Measurements from ENCODE around the gene CALML3. TPM values are rescaled to one million over a fixed set of nuclear protein-coding genes. Genes with fewer than 3 reads are reported as not detected.
A peak's percentile ranks its signal among the peaks of the same experiment; 100 is the strongest.

The CALML3 gene
- total and polyA plus RNA-seq, 2 of the 13 experiments (the other 11 are each of a cell fraction or from before 2014, with no cell fraction given), result not detected

- 0 out of 2 replicates have a peak, but pooled peaks have one; percentile 13 for TF ChIP-seq ZSCAN12 (CRISPR knock-in tag; IDR thresholded peaks at IDR 0.05)
- TF ChIP-seq EP300 (IDR thresholded peaks at IDR 0.05; ENCODE audit: low read depth in 2 of 2, low read length in 2 of 2), result peak in 1 of 2 experiments; percentile 90; a peak in 2 of 4 replicates
- peak; percentile 65; the same call in 1 of the 2 replicates for TF ChIP-seq EP300 (CRISPR knock-in tag; IDR thresholded peaks at IDR 0.05; ENCODE audit: borderline replicate concordance)
- TF ChIP-seq CREM (IDR thresholded peaks at IDR 0.05), result peak; percentile 49
- no peak for TF ChIP-seq CREM (CRISPR knock-in tag; IDR thresholded peaks at IDR 0.05)
- TF ChIP-seq, protein P1, sequence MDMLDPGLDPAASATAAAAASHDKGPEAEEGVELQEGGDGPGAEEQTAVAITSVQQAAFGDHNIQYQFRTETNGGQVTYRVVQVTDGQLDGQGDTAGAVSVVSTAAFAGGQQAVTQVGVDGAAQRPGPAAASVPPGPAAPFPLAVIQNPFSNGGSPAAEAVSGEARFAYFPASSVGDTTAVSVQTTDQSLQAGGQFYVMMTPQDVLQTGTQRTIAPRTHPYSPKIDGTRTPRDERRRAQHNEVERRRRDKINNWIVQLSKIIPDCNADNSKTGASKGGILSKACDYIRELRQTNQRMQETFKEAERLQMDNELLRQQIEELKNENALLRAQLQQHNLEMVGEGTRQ (IDR thresholded peaks at IDR 0.05; ENCODE audit: low read depth, low read length), result no peak
- TF ChIP-seq, protein P1 (CRISPR knock-in tag; IDR thresholded peaks at IDR 0.05; ENCODE audit: borderline replicate concordance), result no peak
- TF ChIP-seq JUNB (CRISPR knock-in tag; IDR thresholded peaks at IDR 0.05; ENCODE audit: borderline replicate concordance), result no peak
- TF ChIP-seq, protein P2, sequence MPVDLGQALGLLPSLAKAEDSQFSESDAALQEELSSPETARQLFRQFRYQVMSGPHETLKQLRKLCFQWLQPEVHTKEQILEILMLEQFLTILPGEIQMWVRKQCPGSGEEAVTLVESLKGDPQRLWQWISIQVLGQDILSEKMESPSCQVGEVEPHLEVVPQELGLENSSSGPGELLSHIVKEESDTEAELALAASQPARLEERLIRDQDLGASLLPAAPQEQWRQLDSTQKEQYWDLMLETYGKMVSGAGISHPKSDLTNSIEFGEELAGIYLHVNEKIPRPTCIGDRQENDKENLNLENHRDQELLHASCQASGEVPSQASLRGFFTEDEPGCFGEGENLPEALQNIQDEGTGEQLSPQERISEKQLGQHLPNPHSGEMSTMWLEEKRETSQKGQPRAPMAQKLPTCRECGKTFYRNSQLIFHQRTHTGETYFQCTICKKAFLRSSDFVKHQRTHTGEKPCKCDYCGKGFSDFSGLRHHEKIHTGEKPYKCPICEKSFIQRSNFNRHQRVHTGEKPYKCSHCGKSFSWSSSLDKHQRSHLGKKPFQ (CRISPR knock-in tag; IDR thresholded peaks at IDR 0.05; ENCODE audit: insufficient replicate concordance), result no peak
- TF ChIP-seq RFX5 (IDR thresholded peaks at IDR 0.05; ENCODE audit: low read depth, low read length), result no peak
- TF ChIP-seq ZNF691 (CRISPR knock-in tag; IDR thresholded peaks at IDR 0.05; ENCODE audit: borderline replicate concordance, low read depth), result peak; percentile 72; the same call in 1 of the 2 replicates
- TF ChIP-seq HNRNPL (IDR thresholded peaks at IDR 0.05; ENCODE audit: low read depth, low read length), result peak; percentile 98
- no peak for TF ChIP-seq MEIS2 (CRISPR knock-in tag; IDR thresholded peaks at IDR 0.05)
- TF ChIP-seq, protein P3, sequence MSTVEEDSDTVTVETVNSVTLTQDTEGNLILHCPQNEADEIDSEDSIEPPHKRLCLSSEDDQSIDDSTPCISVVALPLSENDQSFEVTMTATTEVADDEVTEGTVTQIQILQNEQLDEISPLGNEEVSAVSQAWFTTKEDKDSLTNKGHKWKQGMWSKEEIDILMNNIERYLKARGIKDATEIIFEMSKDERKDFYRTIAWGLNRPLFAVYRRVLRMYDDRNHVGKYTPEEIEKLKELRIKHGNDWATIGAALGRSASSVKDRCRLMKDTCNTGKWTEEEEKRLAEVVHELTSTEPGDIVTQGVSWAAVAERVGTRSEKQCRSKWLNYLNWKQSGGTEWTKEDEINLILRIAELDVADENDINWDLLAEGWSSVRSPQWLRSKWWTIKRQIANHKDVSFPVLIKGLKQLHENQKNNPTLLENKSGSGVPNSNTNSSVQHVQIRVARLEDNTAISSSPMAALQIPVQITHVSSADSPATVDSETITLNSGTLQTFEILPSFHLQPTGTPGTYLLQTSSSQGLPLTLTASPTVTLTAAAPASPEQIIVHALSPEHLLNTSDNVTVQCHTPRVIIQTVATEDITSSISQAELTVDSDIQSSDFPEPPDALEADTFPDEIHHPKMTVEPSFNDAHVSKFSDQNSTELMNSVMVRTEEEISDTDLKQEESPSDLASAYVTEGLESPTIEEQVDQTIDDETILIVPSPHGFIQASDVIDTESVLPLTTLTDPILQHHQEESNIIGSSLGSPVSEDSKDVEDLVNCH (CRISPR knock-in tag; IDR thresholded peaks at IDR 0.05), result no peak
- TF ChIP-seq NCOA5 (CRISPR knock-in tag; IDR thresholded peaks at IDR 0.05), result no peak
- TF ChIP-seq ZNF777 (CRISPR knock-in tag; IDR thresholded peaks at IDR 0.05), result no peak
- peak; percentile 37 for TF ChIP-seq SRSF1 (optimal IDR thresholded peaks at IDR 0.05; ENCODE audit: low read depth, low read length)
- TF ChIP-seq FOXA3 (CRISPR knock-in tag; IDR thresholded peaks at IDR 0.05), result peak; percentile 62
- TF ChIP-seq ZSCAN31 (CRISPR knock-in tag; IDR thresholded peaks at IDR 0.05; ENCODE audit: low read depth), result peak; percentile 34; the same call in 1 of the 2 replicates
- TF ChIP-seq ZFX (CRISPR knock-in tag; IDR thresholded peaks at IDR 0.05; ENCODE audit: low read depth), result no peak
- TF ChIP-seq ZNF263 (CRISPR knock-in tag; IDR thresholded peaks at IDR 0.05), result peak; percentile 91
- TF ChIP-seq TAF1 (CRISPR knock-in tag; IDR thresholded peaks at IDR 0.05), result 0 out of 2 replicates have a peak, but pooled peaks have one; percentile 23
- no peak for TF ChIP-seq ZNF382 (CRISPR knock-in tag; IDR thresholded peaks at IDR 0.05; ENCODE audit: borderline replicate concordance)
- no peak for TF ChIP-seq MZF1 (CRISPR knock-in tag; IDR thresholded peaks at IDR 0.05; ENCODE audit: borderline replicate concordance)
These were observed 23.3 kb downstream of the CALML3 start (continued) for GRCh38 chr10:5547931-5548660.

Measured in HepG2 (cell line).